IPS-NIHi7 (cell line): ENCODE results near the gene TRPM5.
A peak's percentile ranks its signal among the peaks of the same experiment; 100 is the strongest.

Experiments
- DNase-seq: peaks from one replicate; pipeline ENCODE4 v3.0.0; 2012; ENCODE audit warnings: mixed read lengths; ENCODE audit errors: extremely low spot score

Gene TRPM5

DNA sequence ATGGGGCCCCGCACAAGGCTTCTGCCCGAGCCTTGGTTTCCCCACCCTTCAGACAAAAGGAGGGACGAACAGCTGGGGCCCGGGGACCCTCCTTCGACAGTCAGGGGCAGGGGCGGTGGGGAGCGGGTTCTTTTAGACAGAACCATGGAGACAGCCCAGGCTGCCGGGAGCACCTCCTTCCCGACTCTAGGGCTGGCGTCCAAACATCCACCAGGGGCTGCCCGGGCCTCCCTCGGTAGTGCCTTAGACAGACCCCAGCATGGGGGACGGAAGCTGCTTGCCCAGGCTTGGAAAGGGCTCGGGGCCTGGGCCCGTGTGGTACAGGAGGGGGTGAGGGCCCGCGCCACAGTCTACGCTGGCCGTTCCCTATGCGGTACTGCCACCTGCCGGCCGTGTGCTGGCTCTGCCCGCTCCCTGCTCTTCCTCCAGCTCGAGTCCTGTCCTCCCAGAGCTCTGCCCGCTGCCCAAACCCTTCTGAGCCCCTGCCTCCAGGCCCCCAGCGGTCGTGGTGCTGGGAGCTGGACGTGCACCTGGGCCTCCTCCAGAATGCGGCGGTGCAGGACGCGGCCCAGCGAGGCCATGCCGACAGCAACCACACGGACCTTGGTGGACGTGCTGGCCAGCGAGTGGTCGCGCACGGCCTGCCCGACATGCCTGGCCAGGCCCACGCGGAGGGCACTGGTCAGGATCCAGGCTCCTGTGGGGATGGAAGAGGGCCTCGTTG, 23.6 kb downstream of the TRPM5 start:
- peak; percentile 97 for DNase-seq

DNA sequence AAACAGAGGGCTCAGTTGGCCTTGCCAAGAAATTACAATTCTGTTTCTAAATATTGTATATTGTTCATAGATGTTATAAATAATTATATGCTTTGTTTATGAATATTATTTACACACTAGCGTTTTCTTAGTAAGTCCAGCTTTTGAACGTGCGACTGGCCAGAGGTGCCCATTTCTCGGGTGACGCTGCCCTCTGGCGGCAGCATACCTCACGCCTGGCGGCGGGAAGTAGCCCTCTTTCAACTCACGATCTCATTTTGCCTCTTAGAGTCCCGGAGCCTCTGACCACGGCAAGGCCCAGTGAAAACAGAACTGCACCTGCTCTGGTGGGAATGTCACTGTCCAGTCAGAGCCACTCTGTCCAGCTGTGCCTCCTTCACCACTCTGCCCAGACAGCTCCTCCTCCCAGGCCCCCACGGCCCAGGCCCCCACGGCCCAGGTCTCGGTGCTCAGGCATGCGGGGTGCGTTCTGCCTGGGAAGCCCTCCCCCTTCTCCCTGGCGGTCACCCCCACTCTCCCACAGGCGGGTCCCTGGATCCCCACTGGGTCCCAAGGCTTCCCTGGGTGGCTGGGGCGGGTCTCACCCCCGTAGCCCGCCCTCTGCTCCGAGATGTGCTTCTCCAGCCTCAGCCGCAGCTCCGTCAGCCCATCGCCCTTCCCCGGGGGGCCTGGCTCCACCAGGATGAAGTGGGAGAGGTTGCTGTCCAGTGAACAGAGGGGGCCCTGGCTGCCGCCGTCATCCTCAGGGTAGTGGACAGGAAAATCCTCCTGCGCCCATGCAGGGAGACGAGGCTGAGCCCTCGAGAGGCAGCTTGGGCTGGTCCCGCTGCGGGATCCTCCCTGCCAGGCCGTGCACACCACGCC, 24.4 kb downstream of the TRPM5 start:
- DNase-seq = peak; percentile 88

DNA sequence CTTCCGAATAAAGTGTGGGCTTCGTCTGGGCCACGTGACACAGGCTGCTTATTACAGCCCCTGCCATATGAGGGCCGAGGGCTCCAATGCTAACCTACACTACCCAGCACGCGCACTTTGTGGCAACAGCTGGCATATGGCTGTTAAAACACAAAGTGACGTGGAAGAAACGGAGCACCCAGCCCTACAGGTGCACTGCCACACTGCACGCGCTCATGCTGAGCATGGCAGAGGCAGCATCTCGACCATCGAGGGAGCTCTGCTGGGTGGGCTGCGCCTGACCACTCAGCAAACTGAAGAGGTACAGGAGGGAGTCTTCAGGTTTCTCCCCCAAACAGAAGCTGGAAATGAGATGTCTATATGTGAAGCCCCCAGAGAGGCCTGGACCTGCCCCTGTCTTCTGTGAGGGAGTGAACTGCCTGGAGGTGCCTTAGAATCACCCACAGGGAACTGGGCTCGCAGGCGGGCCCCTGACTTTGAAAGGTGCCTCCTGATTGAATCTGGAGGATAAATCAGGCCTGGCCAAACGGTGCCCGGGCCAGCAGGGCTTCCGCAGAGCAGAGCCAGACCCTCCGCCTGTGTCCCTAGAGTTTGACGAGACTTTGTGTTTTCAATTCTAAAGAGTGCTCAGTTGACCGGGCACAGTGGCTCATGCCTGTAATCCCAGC, 25.5 kb downstream of the TRPM5 start:
- no peak for DNase-seq

DNA sequence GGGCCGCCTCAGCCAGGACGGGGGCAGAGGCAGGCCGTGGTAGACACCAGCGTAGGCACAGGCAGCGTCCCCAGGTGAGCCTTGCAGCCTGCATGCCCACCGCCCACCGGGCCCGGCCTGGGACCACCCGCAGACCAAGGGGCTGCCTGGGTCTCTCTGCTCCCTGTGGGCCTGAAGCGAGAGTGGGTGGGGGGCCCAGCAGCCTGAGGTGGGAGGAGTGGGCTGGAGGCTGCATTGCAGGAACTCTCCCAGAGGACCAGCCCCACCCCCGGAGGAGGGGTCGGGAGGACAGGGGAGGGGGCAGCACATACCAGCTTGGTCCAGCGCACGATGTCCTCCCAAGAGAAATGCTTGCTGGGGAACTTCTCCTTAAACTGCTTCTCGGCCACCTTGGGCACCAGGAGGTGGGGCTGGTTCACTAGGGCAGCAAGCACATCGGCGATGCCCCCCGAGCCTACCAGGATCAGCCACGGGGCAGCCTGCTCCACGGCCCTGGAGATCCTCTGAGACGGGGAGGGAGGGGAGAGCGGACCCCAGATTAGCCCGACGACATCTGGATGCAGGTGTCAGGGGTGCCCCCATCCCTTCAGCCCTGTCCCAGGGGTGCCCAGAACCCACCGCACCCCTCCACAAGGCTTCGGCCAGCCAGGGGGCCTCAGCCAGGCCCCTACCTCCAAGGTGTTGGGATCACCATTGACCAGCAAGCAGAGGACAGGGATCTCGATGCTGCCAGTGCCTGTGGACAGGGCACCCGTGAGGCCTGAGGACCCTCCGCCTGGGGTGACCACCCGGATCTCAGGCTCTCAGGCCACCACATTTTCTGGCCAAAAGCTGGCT, 26.2 kb downstream of the TRPM5 start:
- no peak for DNase-seq

DNA sequence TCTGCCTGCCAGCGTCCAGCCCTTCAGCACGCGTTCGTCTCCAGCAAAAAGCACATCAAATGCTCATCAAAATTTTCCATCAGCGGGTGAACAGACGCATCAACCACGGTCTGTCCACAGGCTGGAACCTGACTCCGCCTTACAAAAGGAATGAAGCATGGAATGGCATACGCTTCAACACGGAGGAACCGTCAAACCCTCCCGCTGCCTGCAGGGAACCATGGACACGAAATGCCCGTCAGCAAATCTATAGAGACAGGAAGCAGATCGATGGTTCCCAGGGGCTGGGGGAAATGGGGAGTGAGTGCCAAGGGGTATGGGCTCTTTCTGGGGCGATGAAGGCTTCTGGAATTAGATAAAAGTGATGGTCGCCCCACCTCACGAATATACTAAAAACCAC, 27.5 kb downstream of the TRPM5 start:
- DNase-seq = no peak

DNA sequence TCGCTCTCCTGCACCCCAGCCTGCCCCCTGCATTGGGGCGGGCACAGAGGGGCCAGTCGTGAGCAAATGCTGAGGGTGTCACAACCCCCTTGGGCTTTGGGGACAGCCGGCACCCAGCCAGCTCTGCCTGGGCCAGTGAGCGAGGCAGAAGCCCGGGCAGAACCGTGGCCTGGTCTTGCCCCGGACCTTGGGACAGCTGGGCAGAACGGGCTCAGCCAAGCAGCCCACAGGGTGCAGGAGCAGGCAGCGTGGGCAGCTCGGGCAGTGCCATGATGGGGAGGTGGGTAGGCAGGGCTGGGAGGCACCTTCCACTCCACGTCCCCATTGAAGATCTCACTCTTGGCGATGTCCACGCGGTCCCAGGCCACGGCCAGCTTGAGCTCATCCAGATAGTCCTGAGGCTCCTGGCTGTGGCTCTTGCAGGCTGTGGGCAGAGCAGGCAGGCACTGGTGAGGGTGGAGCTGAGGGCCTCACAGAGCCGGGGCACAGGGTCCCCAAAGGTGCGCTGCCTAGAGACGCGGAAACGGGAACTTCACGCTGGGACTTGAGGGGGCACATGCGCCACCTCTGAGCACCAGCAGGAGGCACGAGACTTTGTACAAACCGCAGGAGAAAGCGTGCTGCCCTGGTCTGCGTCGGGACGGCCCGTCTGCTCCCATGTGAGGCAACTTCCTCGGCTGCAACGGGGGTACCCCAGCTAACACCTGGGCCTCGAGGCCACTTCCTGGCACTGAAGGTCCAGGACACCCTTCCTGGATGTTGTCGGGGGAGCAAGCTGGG, 28.5 kb downstream of the TRPM5 start:
- no peak for DNase-seq

DNA sequence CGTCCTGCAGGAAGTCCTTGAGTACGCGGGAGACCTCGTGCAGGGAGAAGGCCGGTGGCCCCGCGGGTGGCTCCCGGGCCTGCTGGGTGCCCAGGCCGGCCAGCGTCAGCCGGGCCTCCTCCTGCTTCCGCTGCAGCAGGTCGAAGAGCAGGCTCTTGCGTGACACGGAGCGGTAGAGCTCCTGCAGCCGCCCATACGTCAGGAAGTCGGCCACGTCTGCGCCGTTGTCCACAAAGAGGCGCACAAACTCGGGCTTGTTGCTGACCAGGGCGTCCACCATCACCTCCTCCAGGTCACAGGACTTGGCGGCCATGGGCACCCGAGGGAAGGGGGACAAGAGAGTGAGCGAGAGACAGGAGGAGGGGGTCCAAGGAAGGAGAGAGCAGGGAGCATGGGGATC, 29.1 kb downstream of the TRPM5 start:
- DNase-seq = no peak

DNA sequence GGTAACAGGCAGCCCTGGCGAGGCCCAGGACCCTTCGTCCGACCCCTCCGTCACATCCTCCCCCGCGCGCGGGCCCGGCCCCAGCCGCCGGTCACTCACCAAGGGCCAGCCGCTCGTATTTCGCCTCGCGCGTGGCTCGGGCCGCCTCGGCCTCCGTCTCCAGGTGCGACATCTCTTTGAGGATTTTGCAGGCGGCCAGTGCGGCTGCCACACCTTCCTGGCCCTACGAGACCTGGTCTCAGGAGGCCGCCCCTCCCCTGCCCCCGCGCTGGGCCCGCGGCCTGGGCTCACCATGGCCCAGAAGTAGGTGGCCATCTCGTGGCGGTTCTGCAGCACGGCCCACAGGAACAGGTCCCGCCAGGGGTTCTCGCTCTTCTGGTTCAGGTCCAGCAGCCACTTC, 29.7 kb downstream of the TRPM5 start:
- DNase-seq = no peak

DNA sequence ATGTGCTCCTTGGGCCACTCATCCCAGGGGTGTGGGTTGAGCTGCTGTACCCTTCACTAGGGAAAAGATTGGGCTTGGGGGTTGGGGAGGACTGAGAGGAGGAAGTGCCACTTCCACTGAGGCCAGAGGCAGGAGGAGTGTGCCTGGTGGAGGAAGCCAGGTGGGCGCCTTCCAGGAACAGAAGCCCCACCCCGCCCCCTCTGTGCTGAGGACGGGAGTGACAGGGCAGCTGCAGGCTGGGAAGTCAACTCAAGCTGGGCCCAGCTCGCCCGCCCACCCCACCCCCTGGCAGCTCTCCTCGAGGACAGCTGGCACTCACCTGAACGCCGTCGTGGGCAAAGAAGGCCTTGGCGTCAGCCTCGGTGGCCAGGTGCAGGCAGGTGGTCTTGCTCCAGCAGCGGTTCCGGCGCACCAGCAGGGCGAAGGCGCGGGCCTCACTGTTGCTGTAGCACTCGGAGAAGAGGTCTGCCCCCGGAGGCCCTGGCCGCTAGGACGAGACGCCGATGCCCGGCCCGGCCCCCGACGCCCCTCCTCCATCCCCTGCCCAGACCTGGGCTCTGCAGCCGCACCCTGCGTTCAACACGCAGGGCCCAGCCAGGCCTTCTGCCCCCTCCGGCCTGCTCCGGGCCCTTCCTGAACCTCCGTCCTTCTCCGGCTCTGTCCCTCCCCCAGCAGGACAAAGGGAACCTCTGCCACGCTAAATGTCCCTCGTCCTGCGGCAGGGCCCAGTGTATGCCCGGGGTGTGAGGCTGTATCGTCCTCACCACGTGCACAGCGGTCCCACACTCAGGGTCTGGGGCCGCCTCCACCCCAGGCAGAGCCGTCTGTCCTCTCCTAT, 30.4 kb downstream of the TRPM5 start:
- DNase-seq = no peak

DNA sequence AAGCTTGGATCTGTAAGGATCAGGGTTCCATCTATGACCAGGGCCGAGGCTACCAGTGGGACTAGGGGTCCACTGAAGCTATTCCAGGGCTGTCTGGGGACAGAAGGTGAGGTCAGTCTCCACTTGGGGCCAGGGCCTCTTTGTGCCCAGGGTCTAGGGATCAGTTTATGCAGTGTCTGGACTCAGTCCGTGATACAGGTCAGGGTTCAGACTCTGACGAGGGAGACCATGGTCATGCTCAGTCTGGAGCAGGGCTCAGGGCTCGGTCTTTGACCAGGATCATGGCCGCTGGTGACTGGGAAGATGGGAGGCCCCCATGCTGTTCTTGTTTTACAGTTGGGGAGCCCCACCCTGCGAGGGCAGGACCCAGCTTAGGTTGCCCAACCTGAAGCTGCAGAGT, 32.0 kb downstream of the TRPM5 start:
- no peak for DNase-seq

DNA sequence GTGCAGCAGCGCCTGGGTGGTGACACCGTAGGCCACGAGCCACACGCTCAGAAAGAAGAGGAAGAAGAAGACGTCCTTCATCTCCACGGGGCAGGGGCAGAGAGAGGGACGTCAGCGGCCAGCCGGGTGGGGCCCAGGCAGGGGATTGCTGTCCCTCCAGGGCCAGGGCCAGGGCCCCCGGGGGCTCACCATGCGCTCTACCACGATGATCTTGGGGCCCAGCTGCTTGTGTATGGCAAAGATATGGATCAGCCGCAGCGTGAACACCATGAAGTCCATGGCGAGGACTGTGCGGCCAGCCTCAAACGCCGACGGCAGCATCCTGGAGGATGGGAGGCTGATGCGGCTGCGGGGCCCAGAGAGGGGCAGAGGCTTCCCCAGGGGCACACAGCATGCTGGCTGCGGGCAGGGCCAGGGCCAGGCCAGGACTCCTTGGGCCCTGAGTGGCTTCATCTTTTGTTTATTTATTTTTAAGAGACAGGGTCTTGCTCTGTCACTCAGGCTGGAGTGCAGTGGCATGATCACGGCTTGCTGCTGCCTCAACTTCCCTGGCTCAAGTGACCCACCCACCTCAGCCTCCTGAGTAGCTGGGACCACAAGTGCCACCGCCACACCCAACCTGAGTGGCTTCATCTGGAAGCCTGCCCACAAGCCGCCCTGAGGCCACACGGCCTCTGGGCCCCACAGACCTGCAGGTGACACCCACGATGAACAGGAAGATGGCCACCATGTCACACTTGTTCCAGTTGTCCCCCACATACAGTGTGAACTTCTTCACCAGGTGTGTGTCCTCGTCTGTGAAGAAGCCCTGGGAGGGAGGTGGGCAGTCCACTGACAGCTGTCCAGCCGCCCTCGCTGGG, 32.6 kb downstream of the TRPM5 start:
- no peak for DNase-seq

DNA sequence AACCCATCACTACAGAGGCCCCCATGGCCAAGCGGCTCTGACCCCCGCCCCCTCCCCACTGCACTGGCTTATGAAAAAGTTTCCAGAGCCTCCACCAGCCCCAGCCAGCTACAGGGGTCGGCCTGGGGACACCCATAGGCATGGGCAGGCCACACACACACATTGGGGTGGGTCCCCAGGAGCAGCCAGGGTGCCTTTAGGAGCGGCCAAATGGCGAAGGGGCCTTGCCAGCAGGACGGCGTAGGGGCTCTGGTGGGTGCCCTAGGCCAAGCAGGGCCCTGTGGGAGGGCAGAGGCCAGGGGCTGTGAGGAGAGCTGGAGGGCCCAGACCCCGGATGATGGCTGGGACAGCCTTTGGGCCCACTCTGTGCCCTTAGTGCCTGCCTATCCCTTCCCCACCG, 33.7 kb downstream of the TRPM5 start:
- DNase-seq = no peak

DNA sequence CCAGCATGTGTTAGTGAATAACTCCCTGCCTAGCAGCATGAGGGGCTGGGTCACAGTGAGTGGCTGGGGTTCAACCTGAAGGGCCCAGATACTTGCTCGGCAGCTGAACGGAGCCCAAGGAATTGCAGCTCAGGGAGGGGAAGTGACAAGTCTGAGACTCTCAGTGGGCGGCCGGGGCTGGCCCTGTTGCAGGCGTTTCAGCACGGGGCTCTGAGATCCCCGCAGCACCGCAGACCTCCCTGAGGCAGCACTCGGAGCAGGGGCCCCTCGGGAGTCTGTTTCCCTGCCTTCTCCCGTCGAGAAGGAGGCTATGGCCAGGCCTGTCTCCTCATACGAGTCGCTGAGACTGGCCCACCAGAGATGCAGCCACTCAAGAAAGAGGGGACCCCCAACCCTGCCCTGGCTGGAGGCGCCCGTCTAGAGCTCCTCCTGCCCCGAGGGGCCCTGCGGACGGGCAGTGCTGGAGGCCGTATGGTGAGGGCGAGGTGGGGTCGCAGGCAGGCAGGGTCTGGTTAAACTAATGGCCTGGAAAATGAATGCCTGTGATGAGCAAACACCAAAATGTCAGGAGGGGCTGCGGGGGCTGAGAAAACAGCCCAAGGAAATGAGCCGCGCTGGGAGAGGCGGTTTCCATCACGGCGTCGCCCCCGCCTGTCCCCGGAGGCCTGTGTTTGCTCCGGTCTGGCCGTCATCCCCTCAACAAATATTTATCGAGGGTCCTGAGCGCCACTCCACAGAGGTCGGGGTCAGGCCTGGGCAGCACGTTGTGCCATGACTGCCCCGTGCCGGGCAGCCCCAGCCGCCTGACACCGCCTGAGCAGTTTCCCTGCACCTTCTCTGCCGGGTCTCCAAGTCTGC, 34.5 kb downstream of the TRPM5 start:
- DNase-seq = no peak

DNA sequence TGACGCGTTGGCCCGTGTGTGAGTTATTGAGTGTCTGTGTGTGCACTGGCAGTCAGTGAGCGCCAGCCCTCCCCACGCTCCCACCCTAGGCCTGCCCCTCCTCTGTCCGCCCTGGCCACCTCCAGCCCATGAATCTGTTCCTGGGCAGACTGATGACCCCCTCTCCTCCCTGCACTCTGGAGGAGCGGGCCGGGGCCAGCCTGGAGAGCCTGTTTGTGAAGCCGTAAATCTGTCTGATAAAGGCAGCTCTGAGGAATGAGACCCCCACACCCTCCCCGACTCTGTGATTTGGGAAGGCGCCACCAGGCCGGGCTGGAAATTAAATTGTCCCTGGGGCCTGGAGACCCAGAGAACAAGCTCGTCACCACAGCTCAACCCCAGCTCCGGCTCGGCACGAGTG, 35.2 kb downstream of the TRPM5 start:
- DNase-seq = no peak

DNA sequence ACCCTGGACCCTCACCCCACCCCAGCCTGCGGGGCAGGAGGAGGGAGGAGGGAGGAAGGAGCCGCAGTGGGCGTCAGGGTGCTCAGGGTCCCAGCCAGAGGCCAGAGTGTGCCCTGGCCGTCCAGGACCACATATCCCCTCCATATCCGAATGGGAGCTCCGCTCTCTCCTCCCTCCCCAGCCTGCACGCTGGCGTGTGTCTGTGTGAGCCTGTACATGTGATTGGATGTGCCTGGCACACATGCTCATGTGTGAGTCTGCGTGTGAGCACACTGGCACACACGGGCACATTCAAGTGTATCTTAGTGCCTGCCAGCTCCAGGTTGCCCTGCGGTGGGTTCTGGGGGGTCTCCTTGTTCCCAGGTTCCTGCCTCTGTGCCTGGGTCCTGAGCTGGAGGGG, 35.6 kb downstream of the TRPM5 start:
- no peak for DNase-seq

DNA sequence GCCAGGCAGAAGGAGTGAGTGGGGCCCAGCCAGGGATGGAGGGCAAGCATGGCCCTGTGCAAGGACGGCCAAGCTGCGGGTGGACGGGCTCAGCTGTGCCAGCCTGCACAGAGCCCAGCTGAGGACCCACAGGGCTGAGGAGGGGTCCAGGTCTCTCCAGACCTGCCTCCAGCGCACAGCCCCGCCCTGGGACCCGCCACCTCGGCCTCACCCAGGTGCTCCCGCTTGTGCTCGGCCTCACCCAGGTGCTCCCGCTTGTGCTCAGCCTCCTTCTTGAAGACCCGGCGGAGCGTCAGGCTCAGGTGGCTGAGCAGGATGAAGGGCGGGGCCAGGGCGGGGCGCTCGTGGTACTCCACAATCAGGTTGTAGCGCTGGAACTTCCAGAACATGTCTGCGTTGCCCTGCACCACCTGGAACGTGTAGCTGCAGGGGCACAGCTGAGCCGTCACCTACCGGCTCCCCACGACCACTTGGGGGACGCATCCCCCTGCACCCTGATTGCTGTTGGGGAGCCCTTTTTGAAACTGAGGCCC, 37.4 kb downstream of the TRPM5 start:
- no peak for DNase-seq

DNA sequence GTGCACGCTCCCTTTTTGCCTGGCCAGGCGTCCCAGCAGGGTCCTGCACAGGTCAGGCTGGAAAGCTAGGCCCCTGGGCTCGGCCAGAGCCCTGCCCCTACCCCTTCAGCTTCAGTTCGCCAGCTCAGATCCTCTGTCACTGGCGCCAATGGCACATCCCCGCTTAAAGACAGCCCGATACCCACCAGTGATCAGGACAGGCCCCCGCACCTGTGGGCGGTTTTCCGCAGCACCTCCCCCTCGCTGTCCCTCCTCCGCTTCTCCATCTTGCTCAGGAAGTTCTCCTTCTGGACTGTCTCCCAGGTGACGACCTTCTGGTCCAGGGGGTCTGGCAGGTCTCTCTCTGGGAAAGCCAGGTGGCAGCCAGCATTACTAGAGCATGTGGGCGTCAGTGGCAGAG, 37.9 kb downstream of the TRPM5 start:
- no peak for DNase-seq

DNA sequence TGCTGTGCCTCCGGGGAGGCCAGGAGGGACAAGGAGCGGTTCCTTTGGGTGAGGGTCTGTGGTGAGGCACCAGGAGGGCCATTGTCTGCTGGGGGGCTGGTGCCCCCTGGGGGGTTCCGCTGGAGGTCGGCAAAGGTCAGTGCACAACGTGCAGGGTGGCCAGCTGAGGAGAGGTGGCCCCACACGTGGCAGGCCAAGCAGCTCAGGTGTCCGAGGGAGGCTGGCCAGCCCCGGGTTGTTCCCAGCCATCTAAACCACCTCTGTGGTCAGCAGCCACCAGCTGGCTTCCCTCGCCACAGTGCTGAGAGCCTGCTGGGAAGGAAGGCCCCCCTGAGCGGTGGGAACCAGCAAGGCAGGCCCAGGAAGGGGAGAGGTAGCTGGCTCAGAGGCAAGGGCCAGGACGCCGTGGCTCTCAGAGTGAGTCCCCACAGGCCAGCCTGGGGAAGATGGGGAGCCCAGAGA, 39.5 kb downstream of the TRPM5 start:
- no peak for DNase-seq
